Upper lobe of left lung (tissue), 6 donors: Measurements from ENCODE around the gene ST6GALNAC6. TPM values are rescaled to one million over a fixed set of nuclear protein-coding genes. Genes with fewer than 3 reads are reported as not detected.

ENCODE experiments used
- ATAC-seq, 2 donors: fragments of 200-7000 bp; cut with Tn5 transposase; one replicate each; pipeline ENCODE4 v1.9.1; 2022; ENCODE audit warnings: mild to moderate bottlenecking in 2 of 2, moderate library complexity in 2 of 2; ENCODE audit not compliant: low FRiP score in 2 of 2
- DNase-seq, 2 donors: peaks; one replicate each; pipeline ENCODE4 v3.0.0-alpha.2; 2019 to 2020
- H3K27ac ChIP-seq, 4 donors: fragments of 200-600 bp; sonication (generic); one replicate each; pipeline ENCODE4 v1.5.1; 2016 to 2019
- H3K27me3 ChIP-seq, 4 donors: fragments of 200-600 bp; sonication (generic); one replicate each; pipeline ENCODE4 v1.5.1; 2017 to 2019
- H3K36me3 ChIP-seq, 4 donors: fragments of 200-600 bp; sonication (generic); one replicate each; pipeline ENCODE4 v1.5.1; 2016 to 2019
- H3K4me1 ChIP-seq, 4 donors: fragments of 200-600 bp; sonication (generic); one replicate each; pipeline ENCODE4 v1.5.1; 2018 to 2019
- H3K4me3 ChIP-seq, 4 donors: fragments of 200-600 bp; sonication (generic); one replicate each; pipeline ENCODE4 v1.5.1; 2017 to 2019; ENCODE audit warnings: mild to moderate bottlenecking in 2 of 4, moderate library complexity in 1 of 4
- H3K9me3 ChIP-seq, 4 donors: fragments of 200-600 bp; sonication (generic); one replicate each; pipeline ENCODE4 v1.5.1; 2018 to 2019
- EP300 ChIP-seq, 4 donors: sonication (generic); formaldehyde crosslinking; IDR thresholded peaks; one replicate each; pipeline ENCODE4 v1.5.1; 2017; ENCODE audit warnings: antibody characterized with exemption in 4 of 4, control low read depth in 2 of 4
- POLR2A ChIP-seq, 4 donors: fragments of 450-650 bp; IDR thresholded peaks; one replicate each; pipeline ENCODE4 v1.5.1; 2016 to 2017; ENCODE audit warnings: antibody characterized with exemption in 4 of 4, mild to moderate bottlenecking in 2 of 4
- POLR2AphosphoS5 ChIP-seq, 2 donors: sonication (generic); formaldehyde crosslinking; IDR thresholded peaks; one replicate each; pipeline ENCODE4 v1.5.1; 2017; ENCODE audit warnings: antibody characterized with exemption in 2 of 2
- WGBS, 2 donors: methylation state at CpG; one replicate each; pipeline ENCODE4 v1.1.5; 2017 to 2018; 5-methylcytosine and 5-hydroxymethylcytosine counted together
- total RNA-seq, 6 donors: library from RNA; depleted of rRNA in 4 of 6; stranded (reverse); fragments of >200 nt in 4 of 6; gene quantifications; one replicate each; pipeline versions ENCODE4 v1.1.0 to v1.2.1, GENCODE V29; 2016 to 2021
- TF ChIP-seq, protein P1 (sequence below), 6 experiments: fragments of 450-650 bp in 4 of 6; fragments of 200-600 bp in 2 of 6; sonication (generic) in 2 of 6; IDR thresholded peaks; one replicate each; pipeline ENCODE4 v1.5.1; 2016 to 2019; ENCODE audit warnings: antibody characterized with exemption in 6 of 6
- donor health status: DM: no; HTN: no; CAD: no; lungs with moderate emphysema.
- donor health status: DM: no; HTN: yes; CAD: no; lungs with severe emphysema.

The ST6GALNAC6 gene
- total RNA-seq, 6 donors from 2014 or later, result 67.3 to 117 (median 85.2) TPM

DNA sequence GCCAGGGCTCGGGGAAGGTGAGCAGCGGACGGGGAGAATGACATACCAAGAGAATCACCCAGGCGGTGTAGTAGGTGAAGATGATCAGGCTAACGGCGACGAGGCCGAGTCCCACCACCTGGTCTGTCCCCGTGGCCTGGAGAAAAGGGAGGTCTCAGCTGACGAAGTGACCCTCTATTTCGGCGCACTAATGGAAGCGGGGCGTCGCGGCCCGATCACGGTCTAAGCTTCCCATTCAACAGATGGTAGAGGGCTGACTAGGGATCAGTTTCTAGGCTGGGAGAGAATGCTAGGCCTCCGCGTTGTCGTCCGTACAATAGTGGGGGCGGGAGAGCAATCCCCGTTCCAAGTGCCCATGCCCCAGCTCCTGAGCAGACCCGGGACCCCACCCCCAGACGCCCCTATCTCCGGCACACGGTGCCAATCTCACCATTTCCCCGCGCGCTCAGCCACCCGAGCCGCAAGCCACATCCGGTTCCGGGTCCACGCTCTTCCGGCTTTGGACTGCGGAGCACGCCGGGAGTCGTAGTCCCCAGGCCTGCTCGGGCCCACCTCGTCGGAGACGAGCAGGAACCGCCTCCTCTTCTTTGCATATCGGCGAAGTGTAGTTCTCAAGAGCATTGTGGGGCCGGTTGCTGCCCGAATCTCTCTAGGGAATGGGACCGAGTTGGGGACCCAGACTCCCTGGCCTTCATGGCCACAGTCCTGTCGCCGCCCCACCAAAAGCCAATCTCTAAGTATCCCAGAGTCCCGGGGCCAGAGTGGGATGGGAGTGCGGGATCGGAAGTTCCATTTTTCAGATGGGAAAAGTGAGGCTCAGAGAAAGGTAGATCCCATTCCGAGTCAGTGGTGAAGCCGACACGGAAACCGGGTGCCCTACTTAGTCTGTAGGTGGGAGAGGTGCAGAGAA lies 38.2 kb upstream of the ST6GALNAC6 start, which contains the start of gene DPM2:
DPM2 (minus strand) TSS at position 467 of the 910 bp plus-strand sequence; CDS start at position 433, 34 bp downstream.
- Histone ChIP-seq H3K4me1 (peaks cover 23 to 43% (median 31%) of the 10 kb centered on the region in 4 donors), H3K4me3 (peak within 1 kb of the TSS; percentile 47 to 91 (median 86)), H3K27ac (peak within 1 kb of the TSS; percentile 43 to 82 (median 73)), H3K27me3 (no peaks in the 10 kb centered on the region), H3K36me3 (peaks cover 0 to 23% (median 7%) of the 10 kb centered on the region in 4 donors), H3K9me3 (no peaks in the 10 kb centered on the region)
- TF ChIP-seq POLR2AphosphoS5 (IDR thresholded peaks at IDR 0.05) (peak; percentile 84), EP300 (IDR thresholded peaks at IDR 0.05) (no peak), POLR2A (IDR thresholded peaks at IDR 0.05) (peak in 2 of 4 donors; percentile 63 to 74)
- TF ChIP-seq, protein P1, sequence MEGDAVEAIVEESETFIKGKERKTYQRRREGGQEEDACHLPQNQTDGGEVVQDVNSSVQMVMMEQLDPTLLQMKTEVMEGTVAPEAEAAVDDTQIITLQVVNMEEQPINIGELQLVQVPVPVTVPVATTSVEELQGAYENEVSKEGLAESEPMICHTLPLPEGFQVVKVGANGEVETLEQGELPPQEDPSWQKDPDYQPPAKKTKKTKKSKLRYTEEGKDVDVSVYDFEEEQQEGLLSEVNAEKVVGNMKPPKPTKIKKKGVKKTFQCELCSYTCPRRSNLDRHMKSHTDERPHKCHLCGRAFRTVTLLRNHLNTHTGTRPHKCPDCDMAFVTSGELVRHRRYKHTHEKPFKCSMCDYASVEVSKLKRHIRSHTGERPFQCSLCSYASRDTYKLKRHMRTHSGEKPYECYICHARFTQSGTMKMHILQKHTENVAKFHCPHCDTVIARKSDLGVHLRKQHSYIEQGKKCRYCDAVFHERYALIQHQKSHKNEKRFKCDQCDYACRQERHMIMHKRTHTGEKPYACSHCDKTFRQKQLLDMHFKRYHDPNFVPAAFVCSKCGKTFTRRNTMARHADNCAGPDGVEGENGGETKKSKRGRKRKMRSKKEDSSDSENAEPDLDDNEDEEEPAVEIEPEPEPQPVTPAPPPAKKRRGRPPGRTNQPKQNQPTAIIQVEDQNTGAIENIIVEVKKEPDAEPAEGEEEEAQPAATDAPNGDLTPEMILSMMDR (IDR thresholded peaks at IDR 0.05), result peak in 1 of 6 experiments; percentile 6
- WGBS, 2 donors, result 6 to 15% methylated on average over 33 to 60 of the region's 60 CpGs
- DNase-seq (peak; percentile 80 to 93), ATAC-seq (peak; percentile 88 to 95)

DNA sequence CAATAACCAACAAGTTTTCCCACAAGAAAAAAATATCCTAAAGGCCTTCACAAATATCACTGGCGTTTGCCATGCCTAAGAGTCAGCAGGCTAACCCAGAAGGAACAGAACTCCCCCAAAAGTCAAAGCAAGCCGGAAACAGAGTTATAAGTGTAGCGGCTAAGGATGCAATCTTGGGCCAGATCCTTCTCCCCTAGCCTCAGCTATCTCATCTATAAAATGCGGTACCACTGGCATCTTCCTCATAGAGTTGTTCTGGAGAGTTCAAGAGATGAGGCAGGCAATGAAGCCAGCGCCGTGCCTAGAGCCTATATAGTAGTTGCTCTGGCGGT lies 37.6 kb upstream of the ST6GALNAC6 start:
- H3K27ac ChIP-seq, result peak overlapping the region; percentile 43 to 82 (median 73)
- ATAC-seq (peak in 1 of 2 donors; percentile 1), DNase-seq (no peak)
- H3K9me3 ChIP-seq, result no peaks in the 10 kb centered on the region
- H3K4me1 ChIP-seq, result peaks cover 23 to 37% (median 27%) of the 10 kb centered on the region in 4 donors
- peaks cover 0 to 18% (median 4%) of the 10 kb centered on the region in 4 donors for H3K36me3 ChIP-seq
- no peak for TF ChIP-seq EP300 (IDR thresholded peaks at IDR 0.05)
- TF ChIP-seq POLR2A (IDR thresholded peaks at IDR 0.05), result no peak
- no peak for TF ChIP-seq POLR2AphosphoS5 (IDR thresholded peaks at IDR 0.05)
- WGBS, 2 donors, result 8% methylated on average over 7 of the region's 7 CpGs
- no peaks in the 10 kb centered on the region for H3K27me3 ChIP-seq
- H3K4me3 ChIP-seq, result peak overlapping the region; percentile 47 to 91 (median 86)

- WGBS, 2 donors, result 70 to 71% methylated on average over 14 of the region's 14 CpGs
These were observed 37.0 kb upstream of the ST6GALNAC6 start for GRCh38 chr9:127936347-127936852.

DNA sequence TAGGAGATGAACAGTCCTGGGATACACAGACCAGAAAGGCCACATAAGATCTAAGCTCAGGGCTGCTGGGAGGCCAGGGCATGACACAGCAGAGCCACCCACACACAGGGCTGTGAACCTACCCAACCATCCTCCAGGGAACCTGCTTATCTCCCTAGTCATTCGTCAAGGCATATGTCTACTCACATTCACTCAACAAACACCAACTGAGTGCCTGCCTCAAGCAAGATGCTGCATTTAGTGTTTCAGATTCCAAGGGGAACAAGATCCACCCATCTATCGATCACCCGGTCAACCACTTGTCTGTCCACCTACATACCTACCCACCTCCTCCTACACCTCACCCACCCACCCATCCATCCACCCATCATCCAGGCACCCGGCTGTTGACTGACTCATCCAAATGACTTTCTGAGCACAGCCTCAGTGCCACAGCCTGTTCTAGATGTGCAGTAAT lies 36.4 kb upstream of the ST6GALNAC6 start:
- Histone ChIP-seq H3K27me3 (no peaks in the 10 kb centered on the region), H3K27ac (no peak overlapping the region), H3K9me3 (no peaks in the 10 kb centered on the region), H3K4me1 (peaks cover 31 to 49% (median 32%) of the 10 kb centered on the region in 4 donors), H3K36me3 (peaks cover 0 to 13% (median 3%) of the 10 kb centered on the region in 4 donors), H3K4me3 (peak overlapping the region in 1 of 4 donors; percentile 85)
- TF ChIP-seq POLR2AphosphoS5 (IDR thresholded peaks at IDR 0.05) (no peak), POLR2A (IDR thresholded peaks at IDR 0.05) (no peak)
- DNase-seq (no peak), ATAC-seq (no peak)
- WGBS, 2 donors, result 79 to 87% methylated on average over 4 of the region's 4 CpGs

More at GRCh38 chr9:127936347-127936852, 37.0 kb upstream of the ST6GALNAC6 start:
- ATAC-seq, result no peak
- no peak for DNase-seq
- Histone ChIP-seq H3K27ac (no peak overlapping the region), H3K36me3 (peaks cover 0 to 13% (median 3%) of the 10 kb centered on the region in 4 donors), H3K27me3 (no peaks in the 10 kb centered on the region), H3K4me3 (peak overlapping the region in 3 of 4 donors; percentile 85 to 91 (median 87)), H3K9me3 (no peaks in the 10 kb centered on the region), H3K4me1 (peaks cover 25 to 43% (median 26%) of the 10 kb centered on the region in 4 donors)
- TF ChIP-seq EP300 (IDR thresholded peaks at IDR 0.05), result no peak

GRCh38 chr9:127934986-127935385 lies 35.6 kb upstream of the ST6GALNAC6 start:
- ATAC-seq (no peak), DNase-seq (peak in 1 of 2 donors; percentile 65)
- H3K4me3 ChIP-seq, result no peak overlapping the region
- H3K4me1 ChIP-seq, result peaks cover 38 to 57% (median 40%) of the 10 kb centered on the region in 4 donors
- no peak for TF ChIP-seq POLR2AphosphoS5 (IDR thresholded peaks at IDR 0.05)
- no peak for TF ChIP-seq POLR2A (IDR thresholded peaks at IDR 0.05)
- TF ChIP-seq, protein P1 (IDR thresholded peaks at IDR 0.05), result no peak
- no peak for TF ChIP-seq EP300 (IDR thresholded peaks at IDR 0.05)
- H3K36me3 ChIP-seq, result peaks cover 0 to 11% (median 3%) of the 10 kb centered on the region in 4 donors
- H3K27me3 ChIP-seq, result no peaks in the 10 kb centered on the region
- WGBS, 2 donors, result 40 to 76% methylated on average over 2 to 11 of the region's 11 CpGs
- H3K27ac ChIP-seq, result no peak overlapping the region
- no peaks in the 10 kb centered on the region for H3K9me3 ChIP-seq

DNA sequence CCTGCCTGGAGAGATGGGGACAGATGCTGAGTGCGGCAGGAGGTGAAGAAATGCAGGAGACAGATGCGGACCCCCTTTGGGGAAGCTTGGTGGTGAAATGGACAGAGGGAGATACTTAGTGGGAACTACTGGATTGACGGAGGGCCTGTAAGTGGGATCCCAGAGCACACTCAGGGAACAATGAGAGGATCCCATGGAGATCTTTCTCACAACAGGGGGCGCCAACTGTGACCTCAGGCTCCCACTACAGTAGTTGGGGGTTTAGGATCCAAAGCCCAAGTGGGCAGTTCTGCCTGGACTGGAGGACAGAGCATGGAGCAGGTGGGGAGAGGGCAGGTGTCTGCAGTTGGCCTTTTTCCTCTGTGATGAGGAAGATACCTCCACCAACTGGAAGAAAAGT lies 34.8 kb upstream of the ST6GALNAC6 start:
- peaks cover 38 to 58% (median 41%) of the 10 kb centered on the region in 4 donors for H3K4me1 ChIP-seq
- H3K4me3 ChIP-seq, result no peak overlapping the region
- WGBS, 2 donors, result 93 to 97% methylated on average over 4 of the region's 4 CpGs
- H3K27ac ChIP-seq, result no peak overlapping the region
- no peak for ATAC-seq
- TF ChIP-seq POLR2A (IDR thresholded peaks at IDR 0.05), result no peak
- peaks cover 0 to 8% (median 3%) of the 10 kb centered on the region in 4 donors for H3K36me3 ChIP-seq
- no peaks in the 10 kb centered on the region for H3K27me3 ChIP-seq
- no peak for DNase-seq
- H3K9me3 ChIP-seq, result no peaks in the 10 kb centered on the region
